ENCODE data around the gene FAM83G.
"Not testable (repeated sequence)": the region's sequence is repeated elsewhere in the genome, so short reads cannot be mapped to it uniquely, and the experiment has no call there.

Gene FAM83G

DNA sequence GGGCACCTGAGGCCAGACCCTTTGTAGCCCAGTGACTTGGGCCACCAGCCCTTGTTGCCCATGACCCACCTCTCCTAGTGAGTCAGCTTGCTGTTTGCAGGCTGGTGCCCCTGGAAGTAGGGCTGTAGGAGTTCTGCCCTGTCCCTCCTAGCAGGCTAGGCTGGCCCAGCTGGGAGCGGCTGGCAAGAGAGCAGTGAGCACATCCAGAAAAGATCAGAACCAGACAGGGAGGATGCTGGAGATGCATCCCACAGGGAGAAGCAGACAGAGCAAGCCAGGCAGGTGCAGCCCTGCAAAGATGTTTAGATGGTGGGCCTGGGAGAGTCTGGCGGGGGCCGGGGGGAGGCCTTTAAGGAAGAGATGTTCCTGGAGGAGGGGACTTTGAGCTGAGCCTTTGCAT is 50.2 kb downstream of the FAM83G start:
- no peak for DNase-seq (ENCODE audit: low read depth in 2 of 2)

DNA sequence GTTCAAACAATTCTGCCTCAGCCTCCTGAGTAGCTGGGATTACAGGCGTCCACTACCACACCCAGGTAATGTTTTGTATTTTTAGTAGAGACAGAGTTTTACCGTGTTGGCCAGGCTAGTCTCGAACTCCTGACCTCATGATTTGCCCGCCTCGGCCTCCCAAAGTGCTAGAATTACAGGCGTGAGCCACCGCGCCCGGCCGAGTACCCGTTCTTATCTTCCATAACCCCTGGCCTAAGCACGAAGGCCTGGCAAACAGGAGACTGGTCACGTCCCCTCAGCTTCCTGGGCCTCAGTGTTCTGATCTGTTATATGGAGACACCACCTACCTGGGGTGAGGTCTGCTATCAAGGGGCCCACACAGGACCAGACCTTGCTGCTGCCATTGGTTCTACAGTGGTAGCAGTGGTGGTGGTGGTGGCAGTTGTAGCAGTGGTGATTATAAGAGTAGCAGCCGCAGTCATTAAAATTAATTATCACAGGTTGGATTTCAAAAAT is 51.3 kb downstream of the FAM83G start:
- no peak for DNase-seq (ENCODE audit: low read depth in 2 of 2)

DNA sequence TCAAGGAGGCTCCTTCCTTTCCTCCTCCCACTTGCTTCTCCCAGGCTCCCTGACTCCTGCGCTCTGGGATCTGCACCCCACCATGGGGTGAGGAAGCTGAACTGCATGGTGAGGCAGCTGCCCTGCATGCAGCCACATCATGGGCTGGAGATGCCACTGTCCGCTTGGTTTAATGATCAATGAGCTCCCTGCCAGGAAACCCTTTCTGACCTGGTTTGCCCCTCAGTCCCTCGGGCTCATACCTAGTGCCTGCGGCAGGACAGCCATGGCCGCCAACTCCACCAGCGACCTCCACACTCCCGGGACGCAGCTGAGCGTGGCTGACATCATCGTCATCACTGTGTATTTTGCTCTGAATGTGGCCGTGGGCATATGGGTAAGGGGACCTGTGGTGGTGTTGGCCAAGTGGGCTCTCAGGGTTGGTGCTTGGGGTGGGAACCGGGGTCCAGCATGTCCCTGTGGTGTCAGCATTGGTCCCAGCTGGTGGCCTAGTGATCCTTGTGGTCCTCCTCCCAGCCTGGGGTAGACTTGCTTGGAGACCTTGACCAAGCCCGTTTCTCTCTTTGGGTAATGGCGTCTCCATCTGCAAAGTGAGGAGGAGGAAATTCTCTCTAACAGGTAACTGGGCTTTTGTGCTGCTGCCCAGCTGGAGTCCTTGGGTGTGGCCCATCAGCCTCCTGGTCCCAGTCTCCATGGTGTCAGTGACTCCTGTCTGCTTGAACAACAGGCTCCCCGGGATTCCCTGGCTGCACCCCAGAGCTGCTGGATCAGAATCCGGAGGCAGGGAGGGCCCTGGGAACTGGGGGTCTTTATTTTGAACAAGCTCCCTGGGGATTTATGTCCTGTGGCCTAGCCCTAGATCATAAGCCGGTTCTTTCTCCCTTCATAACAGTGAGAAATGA is 52.4 kb downstream of the FAM83G start, which contains the start of gene SLC5A10:
SLC5A10 (plus strand) TSS at position 225 of the 902 bp plus-strand sequence; CDS start at position 266, 41 bp downstream.
- no peak for DNase-seq (ENCODE audit: low read depth in 2 of 2)

DNA sequence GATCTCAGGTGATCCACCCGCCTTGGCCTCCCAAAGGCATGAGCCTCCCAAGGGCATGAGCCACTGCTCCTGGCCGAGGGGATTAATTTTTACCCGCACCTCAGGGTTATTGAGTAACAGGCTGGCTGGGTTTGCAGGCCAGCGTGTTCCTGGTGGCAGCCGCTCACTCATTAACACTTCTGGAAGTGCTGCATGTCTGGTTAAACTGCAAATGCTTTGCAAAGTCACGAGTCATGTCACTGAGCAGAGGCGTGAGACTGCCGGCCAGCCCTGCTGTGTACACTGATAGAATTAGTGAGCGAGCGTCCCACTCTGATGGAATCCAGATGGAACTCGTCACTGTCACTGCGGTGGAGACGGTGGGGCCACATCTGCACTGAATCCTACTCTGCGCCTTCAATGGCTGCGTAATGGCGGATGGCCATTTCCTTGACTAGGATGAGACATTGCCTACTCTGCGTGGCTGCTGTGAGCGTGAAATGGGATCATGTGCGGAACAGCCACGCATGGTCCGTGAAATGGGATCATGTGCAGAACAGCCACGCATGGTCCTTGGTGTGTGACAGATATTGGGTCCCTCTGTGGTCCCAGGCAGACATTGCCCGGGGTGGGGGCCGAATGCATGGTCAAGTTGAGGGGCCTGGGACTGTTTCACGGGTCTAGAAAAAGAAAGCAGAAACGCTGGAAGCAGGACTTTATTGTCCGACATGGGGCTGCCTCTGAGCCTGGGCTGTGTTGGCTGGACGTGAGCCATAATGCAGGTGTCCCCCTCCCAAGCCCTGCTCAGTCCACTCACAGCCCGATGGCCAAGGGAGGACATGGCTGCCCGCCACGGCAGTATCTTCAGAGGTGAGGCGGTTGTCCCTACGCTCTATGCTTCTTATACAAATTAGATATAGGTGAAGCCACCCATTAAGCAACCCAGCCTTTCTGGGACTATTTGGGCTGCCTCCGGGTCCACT is 53.3 kb downstream of the FAM83G start:
- DNase-seq (ENCODE audit: low read depth in 2 of 2): no peak

DNA sequence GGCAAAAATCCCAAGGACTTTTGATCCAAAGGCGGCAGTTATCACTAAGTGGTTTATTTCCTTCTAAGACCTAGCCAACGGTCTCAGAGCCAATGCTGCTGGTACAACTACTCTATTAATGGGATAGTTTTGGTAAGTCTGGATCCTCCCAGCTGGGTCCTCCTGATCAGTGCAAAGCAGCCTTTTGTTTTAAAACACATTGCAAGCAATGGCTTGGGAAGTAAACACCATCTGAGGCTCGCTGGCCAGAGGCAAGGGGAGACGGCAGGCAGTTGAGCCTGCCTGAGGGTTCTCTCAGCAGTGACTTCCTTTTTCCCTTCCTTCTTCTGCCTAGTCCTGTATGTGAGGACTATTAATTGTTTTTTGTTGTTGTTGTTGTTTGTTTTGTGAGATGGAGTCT is 54.2 kb downstream of the FAM83G start:
- no peak for DNase-seq (ENCODE audit: low read depth in 2 of 2)

DNA sequence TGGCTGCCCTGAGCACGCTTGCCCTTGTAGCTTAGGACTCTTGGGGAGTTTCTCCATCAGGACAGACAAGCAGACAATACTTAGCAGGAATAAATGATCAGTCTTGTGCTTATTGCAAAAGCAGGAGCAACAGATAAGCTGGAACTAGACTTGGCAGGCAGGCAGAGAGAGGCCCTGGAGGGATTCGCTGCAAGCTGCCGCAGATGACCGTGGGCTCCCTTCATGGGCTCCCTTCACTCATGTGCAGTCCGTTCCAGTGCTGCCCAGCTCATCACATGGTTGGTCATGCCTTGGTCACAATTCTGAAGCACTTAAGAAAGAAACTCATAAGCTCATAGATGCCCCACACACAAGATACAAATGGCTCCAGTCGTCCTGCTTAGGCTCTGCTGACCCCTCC is 55.0 kb downstream of the FAM83G start:
- no peak for DNase-seq (ENCODE audit: low read depth in 2 of 2)

DNA sequence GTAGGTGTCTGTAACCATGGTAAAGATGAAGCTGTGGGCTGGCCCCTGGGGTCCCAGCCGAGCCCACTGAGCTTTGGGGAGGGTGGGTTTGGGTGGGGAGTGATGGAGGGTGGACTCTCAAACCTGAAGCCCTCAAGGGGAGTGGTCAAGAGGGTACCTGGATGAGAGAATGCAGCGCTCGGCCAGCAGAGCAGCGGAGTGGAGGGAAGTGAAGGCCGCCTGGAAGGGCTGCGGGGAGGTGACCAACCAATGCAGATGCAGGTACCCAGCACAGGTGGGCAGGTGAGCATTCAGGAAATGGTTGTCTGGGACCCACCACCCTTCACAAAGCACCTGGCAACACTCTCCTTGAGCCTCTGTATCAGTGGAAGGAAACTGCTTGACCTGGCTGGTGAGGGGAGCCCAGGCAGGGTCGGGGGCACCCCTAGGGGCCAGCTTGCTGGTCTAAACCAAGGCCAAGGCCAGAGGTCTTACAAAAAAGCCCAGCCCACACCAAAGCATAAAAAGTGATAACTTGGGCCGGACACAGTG is 56.0 kb downstream of the FAM83G start:
- DNase-seq (ENCODE audit: low read depth in 2 of 2): no peak

DNA sequence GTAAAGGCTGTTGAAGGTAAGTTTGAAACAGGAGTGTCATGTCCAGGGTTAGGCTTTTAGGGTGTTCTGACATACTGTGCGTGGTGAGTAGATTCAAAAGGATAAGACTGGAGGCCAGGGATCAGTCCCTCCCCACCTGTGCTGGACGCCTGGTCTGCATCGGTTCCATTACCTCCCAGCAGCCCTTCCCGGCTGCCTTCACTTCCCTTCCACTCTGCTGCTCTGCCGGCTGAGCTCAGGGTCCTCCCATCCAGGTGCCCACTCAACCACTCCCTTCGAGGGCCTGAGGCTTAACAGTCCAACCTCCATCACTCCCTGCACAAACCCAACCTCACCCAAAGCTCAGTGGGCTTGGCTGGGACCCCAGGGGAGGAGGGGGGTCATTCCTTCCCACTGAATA is 56.7 kb downstream of the FAM83G start:
- no peak for DNase-seq (ENCODE audit: low read depth in 2 of 2)

DNA sequence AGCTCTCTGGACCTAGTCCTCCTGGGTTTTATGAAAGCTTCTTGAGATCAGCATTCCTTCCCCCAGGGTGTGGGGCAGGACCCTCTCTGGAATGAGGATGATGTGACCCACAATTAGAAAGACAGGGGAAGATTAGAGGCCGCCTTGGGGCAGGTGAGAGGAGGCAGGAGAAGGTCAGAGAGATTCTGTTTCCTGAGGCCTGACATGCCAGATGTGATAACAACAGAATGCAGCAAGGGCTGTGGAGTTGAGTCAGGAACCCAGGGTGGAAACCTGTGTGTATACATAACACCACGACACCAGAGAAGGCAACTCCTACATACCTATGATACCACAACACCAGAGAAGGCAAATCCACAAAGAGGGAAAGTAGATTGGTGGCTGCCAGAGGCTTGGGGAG is 58.0 kb downstream of the FAM83G start:
- no peak for DNase-seq (ENCODE audit: low read depth in 2 of 2)

DNA sequence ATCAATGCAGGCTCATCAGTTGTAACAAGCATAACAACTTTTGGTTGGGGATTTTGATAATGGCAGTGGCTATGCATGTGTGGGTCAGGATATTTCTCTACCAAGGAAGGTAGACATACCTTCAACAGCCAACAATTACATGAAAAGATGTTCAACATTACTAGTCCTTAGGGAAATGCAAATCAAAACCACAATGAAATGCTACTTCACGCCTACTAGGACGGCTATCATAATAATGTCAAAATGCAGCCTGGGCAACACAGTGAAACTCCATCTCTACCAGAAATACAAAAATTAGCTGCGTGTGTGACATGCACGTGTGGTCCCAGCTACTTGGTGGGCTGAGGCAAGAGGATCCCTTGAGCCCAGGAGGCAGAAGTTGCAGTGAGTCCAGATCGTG is 59.9 kb downstream of the FAM83G start:
- no peak for DNase-seq (ENCODE audit: low read depth in 2 of 2)

DNA sequence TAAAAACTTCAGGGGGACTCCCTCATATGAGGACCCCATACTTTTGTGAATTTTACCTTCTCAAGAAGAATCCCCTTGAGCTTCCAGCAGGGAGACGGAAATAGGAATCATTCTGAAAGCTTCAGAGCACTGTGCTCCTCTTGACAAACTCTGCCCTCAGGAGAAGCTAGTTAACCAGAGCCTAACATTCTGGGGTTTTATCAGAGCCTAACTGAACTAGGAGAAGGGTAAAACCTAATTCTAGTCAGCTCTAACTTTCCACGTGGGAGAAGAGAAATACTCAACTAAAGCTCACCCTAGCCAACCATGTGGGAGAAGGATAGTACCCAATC is 65.9 kb downstream of the FAM83G start:
- DNase-seq (ENCODE audit: low read depth in 2 of 2): no peak

DNA sequence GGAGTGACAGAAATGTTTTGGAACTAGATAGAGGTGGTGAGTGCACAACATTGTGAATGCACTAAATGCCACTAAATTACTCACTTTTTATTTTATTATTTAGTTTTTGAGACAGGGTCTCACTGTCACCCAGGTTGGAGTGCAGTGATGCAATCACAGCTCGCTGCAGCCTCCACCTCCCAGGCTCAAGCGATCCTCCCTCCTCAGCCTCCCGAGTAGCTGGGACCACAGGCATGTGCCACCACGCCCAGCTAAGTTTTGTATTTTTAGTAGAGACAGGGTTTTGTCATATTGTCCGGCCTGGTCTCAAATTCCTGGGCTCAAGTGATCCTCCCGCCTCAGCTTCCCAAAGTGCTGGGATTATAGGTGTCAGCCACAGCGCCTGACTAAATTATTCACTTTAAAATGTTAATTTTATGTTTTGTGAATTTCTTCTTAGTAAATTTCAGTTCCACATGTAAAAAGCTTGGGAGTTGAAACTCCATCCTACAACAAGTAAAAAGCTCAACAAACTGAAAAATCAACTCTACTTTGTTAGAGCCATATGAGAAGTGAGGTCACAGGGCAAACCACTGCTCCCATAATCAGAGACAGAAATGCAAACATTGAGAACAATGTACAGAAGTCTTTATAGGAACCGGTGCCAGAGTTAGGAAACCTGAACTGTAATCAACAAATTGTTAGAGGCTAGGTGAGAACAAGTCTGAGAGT is 66.4 kb downstream of the FAM83G start:
- no peak for DNase-seq (ENCODE audit: low read depth in 2 of 2)

DNA sequence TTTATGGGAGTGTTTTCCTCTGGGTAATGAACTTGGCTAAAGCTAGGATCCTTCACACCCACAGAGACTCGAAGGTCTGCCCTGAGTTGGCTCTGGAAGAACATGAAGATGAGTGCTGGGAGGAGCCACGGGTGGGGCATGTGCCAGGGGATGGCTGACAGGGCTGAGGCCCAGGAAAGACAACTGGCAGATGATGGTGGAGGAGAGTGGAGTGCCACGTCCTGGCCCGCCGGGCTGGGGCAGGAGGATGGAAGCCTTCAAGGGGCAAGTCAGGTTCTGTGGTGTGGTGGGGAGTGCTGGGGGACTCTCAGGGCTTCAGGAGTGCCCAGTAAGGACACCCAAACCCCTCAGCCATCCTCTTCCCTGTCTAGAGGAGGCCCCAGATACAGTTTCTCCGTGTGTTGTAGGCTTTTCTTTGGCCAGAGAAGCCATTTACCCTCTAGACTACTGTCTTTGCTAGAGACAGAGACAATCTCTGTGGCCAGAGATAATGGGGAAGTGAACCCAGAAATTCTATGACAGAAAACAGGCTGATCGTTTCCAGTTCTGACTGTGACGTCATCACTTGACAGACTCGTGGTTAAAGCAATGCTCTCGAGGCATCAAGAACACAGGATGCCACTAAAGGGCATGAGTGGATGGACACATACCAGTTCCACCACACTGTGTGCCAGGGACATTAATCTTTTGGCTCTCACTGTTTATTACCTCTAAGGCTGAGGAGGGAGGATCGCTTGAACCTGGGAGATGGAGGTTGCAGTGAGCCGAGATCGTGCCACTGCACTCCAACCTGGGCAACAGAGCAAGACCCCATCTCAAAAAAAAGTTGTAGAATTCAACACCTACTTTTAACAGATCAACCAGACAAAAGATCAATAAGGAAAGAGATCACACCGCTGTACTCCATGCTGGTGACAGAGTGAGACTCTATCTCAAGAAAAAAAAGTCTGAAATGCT is 71.2 kb downstream of the FAM83G start:
- DNase-seq (ENCODE audit: low read depth in 2 of 2): no peak

DNA sequence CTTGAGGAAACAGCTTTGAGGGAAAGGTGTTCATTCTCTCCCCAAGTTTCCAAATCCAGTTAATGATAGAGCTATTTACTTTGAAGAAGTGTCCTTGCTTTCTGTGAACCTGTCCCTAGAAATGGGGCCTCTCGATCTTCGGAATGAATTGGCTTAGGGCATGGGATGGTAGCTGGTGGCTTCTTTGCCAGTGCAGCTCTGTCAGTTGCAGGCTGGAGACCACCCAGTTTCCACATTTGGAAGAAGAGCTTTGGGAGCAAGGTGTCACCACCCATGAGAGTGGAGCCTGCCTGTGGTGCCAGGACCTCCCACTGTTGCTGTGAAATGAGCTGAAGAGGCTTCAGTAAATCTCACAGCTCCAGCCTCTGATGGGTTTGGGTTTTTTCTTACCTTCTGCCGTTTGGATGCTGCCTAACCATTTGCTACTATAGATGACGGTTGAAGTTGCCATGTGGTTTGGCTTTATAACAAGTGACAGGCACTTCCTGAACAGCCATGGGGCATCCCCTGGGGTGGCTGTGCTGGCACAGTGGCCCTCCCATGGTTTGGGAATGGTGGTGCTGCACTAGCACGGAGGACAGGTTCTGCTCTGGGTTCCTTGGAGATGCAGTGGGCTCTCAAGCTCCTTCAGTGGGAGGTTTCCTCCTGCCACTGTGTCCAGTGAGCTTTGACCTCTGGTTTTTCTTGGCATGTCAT is 72.1 kb downstream of the FAM83G start:
- DNase-seq (ENCODE audit: low read depth in 2 of 2): no peak

DNA sequence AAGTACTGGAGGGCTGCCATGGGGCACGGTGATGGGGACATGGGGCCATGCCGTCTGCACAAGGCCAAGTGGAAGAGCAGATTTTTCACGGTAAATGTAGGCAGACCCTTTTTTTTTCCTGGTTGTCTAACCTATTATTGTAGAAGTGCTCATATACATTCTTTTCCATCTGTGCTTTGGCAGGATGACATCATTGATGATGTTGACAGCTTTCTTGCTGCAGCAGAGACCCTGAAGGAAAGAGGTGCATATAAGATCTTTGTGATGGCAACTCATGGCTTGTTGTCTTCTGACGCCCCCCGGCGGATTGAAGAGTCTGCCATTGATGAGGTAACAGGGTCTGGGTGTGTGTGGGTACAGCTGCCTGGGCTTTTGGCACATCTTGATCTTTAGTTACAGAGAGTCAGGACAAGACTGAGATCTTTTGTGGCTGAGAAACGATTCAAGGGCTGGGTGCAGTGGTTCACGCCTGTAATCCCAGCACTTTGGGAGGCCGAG is 75.9 kb downstream of the FAM83G start:
- DNase-seq (ENCODE audit: low read depth in 2 of 2): no peak

DNA sequence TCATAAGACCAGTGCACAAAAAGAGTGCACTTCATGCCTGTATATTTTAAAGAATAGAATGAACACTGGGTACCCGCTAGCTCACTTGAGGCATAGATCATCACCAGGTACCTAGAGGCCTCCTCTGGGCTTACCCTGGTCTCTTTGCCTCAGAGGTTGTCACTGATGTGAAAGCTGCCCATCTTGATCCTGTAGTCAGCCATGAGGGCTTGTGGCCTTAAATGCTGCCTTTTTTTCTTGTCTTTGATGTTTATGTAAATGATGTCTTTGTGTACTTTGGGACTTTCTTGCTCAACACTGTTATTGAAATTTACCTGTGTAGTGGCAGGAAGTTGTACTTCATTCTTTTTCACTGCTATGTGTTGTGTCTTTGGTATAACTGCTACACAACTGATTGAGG is 79.4 kb downstream of the FAM83G start:
- no peak for DNase-seq (ENCODE audit: low read depth in 2 of 2)

DNA sequence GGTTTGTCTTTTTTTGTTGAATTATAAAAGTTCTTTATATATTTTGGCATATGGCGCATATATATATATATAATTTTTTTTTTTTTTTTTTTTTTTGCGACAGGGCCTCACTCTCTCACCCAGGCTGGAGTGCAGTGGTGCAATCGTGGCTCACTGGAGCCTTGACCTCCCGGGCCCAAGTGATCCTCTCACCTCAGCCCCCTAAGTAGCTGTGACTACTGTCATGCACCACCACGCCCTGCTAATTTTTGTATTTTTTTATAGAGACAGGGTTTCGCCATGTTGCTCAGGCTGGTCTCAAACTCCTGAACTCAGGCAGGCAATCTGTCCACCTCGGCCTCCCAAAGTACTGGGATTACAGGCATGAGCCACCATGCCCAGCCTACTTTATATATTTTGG is 82.0 kb downstream of the FAM83G start:
- not testable (repeated sequence) for DNase-seq (ENCODE audit: low read depth in 2 of 2)

DNA sequence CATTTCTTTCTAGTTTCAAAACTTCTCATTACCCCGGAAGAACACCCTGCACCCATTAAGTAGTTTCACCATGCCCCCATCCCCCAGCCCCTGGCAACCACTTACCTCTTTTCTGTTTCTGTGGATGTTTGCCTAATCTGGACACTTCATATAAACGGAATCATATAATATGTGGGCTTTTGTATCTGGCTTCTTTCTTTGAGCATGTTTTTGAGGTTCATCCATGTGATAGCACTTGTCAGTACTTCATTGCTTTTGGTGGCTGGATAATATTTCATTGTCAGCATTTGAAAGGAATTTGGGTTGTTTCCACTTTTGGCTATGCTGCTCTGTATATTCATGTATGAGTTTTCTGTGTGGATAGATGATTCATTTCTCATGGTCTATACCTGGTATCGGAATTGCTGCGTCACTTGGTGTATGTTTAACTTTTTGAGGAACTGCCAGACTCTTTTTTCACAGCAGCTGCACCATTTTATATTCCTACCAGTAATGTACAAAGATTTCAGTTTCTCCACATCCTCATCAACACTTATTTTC is 82.6 kb downstream of the FAM83G start:
- DNase-seq (ENCODE audit: low read depth in 2 of 2): no peak

DNA sequence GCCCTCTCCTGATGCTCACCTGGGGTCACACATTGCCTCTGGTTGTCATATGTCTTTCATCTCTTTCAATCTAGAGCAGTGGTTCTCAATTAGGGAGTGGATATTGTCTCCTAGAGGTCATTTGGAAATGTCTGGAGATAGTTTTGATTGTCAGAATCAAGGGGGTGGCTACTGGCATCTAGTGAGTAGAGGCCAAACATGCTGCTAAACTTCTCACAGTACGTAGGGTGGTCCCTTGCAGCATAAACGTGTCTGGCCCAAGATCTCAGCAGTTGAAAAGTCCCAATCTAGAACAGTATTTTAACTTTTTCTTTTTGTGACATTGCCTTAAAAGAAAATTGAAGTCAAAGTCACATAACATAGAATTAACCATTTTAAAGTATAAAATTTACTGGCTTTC is 83.1 kb downstream of the FAM83G start:
- no peak for DNase-seq (ENCODE audit: low read depth in 2 of 2)
